Measurements from ENCODE around the gene BIVM.

DNA sequence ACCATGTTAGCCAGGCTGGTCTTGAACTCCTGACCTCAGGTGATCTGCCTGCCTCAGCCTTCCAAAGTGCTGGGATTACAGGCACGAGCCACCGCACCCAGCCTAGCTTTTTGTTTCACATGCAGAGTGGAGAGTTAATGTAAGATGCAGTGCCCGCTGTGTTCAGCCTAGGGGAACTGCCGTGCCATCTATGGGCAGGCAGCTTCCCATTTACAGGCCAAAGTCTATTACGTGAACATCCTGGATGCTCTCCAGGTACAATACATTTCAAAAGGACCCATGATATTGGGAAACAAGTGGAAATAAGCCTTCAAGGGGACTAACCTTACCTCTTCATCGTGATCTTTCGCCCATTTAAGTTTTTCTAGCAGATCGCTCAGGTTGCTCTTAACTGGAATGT lies 10.2 kb upstream of the BIVM start:
- TF ChIP-seq POLR2AphosphoS5 (IDR thresholded peaks at IDR 0.05; ENCODE audit: low read depth, low read length) (no peak), EP300 (IDR thresholded peaks at IDR 0.05; ENCODE audit: borderline replicate concordance in 1 of 2, low read depth in 1 of 2, low read length in 1 of 2) (no peak), TCF12 (IDR thresholded peaks at IDR 0.05) (no peak)
- TF ChIP-seq, protein P1, sequence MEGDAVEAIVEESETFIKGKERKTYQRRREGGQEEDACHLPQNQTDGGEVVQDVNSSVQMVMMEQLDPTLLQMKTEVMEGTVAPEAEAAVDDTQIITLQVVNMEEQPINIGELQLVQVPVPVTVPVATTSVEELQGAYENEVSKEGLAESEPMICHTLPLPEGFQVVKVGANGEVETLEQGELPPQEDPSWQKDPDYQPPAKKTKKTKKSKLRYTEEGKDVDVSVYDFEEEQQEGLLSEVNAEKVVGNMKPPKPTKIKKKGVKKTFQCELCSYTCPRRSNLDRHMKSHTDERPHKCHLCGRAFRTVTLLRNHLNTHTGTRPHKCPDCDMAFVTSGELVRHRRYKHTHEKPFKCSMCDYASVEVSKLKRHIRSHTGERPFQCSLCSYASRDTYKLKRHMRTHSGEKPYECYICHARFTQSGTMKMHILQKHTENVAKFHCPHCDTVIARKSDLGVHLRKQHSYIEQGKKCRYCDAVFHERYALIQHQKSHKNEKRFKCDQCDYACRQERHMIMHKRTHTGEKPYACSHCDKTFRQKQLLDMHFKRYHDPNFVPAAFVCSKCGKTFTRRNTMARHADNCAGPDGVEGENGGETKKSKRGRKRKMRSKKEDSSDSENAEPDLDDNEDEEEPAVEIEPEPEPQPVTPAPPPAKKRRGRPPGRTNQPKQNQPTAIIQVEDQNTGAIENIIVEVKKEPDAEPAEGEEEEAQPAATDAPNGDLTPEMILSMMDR (IDR thresholded peaks at IDR 0.05), result no peak
- TF ChIP-seq, protein P2, sequence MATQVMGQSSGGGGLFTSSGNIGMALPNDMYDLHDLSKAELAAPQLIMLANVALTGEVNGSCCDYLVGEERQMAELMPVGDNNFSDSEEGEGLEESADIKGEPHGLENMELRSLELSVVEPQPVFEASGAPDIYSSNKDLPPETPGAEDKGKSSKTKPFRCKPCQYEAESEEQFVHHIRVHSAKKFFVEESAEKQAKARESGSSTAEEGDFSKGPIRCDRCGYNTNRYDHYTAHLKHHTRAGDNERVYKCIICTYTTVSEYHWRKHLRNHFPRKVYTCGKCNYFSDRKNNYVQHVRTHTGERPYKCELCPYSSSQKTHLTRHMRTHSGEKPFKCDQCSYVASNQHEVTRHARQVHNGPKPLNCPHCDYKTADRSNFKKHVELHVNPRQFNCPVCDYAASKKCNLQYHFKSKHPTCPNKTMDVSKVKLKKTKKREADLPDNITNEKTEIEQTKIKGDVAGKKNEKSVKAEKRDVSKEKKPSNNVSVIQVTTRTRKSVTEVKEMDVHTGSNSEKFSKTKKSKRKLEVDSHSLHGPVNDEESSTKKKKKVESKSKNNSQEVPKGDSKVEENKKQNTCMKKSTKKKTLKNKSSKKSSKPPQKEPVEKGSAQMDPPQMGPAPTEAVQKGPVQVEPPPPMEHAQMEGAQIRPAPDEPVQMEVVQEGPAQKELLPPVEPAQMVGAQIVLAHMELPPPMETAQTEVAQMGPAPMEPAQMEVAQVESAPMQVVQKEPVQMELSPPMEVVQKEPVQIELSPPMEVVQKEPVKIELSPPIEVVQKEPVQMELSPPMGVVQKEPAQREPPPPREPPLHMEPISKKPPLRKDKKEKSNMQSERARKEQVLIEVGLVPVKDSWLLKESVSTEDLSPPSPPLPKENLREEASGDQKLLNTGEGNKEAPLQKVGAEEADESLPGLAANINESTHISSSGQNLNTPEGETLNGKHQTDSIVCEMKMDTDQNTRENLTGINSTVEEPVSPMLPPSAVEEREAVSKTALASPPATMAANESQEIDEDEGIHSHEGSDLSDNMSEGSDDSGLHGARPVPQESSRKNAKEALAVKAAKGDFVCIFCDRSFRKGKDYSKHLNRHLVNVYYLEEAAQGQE (IDR thresholded peaks at IDR 0.05; ENCODE audit: low read depth, low read length), result no peak
- TF ChIP-seq, protein P3, sequence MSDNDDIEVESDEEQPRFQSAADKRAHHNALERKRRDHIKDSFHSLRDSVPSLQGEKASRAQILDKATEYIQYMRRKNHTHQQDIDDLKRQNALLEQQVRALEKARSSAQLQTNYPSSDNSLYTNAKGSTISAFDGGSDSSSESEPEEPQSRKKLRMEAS (IDR thresholded peaks at IDR 0.05; ENCODE audit: low read depth), result no peak
- TF ChIP-seq, protein P4, sequence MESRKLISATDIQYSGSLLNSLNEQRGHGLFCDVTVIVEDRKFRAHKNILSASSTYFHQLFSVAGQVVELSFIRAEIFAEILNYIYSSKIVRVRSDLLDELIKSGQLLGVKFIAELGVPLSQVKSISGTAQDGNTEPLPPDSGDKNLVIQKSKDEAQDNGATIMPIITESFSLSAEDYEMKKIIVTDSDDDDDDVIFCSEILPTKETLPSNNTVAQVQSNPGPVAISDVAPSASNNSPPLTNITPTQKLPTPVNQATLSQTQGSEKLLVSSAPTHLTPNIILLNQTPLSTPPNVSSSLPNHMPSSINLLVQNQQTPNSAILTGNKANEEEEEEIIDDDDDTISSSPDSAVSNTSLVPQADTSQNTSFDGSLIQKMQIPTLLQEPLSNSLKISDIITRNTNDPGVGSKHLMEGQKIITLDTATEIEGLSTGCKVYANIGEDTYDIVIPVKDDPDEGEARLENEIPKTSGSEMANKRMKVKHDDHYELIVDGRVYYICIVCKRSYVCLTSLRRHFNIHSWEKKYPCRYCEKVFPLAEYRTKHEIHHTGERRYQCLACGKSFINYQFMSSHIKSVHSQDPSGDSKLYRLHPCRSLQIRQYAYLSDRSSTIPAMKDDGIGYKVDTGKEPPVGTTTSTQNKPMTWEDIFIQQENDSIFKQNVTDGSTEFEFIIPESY (IDR thresholded peaks at IDR 0.05; ENCODE audit: borderline replicate concordance, low read depth), result no peak

Measured in SK-N-SH (cell line).